NCI-H1417 treated with DMSO at 0.1 percent for 48 hours (cell line): ENCODE data around the gene CSK.

Experiments used
- DNase-seq: peaks from one replicate; lab custom pipeline; 2025; lab: John Stamatoyannopoulos, UW

The CSK gene

GRCh38 chr15:74787251-74788041 is 5.6 kb downstream of the CSK start:
- no peak for DNase-seq

- no peak for DNase-seq
These were observed 6.3 kb downstream of the CSK start for GRCh38 chr15:74788042-74788682.

- DNase-seq = no peak
These were observed 6.8 kb downstream of the CSK start for GRCh38 chr15:74788683-74789151.

- no peak for DNase-seq
These were observed 7.3 kb downstream of the CSK start for GRCh38 chr15:74789171-74789631.

GRCh38 chr15:74789741-74790079 is 7.8 kb downstream of the CSK start:
- DNase-seq = no peak

- DNase-seq = no peak
These were observed 8.4 kb downstream of the CSK start for GRCh38 chr15:74790080-74790916.

- no peak for DNase-seq
These were observed 9.1 kb downstream of the CSK start for GRCh38 chr15:74791007-74791406.

GRCh38 chr15:74791667-74792066 is 9.8 kb downstream of the CSK start:
- no peak for DNase-seq

- DNase-seq = no peak
These were observed 10.5 kb downstream of the CSK start for GRCh38 chr15:74792227-74793016.

GRCh38 chr15:74793135-74794028 is 11.5 kb downstream of the CSK start:
- no peak for DNase-seq

GRCh38 chr15:74794248-74794969 is 12.5 kb downstream of the CSK start:
- no peak for DNase-seq

- no peak for DNase-seq
These were observed 13.1 kb downstream of the CSK start for GRCh38 chr15:74794970-74795349.

GRCh38 chr15:74795966-74796625 is 14.2 kb downstream of the CSK start:
- DNase-seq = no peak

- no peak for DNase-seq
These were observed 16.7 kb downstream of the CSK start for GRCh38 chr15:74798388-74799254.

- no peak for DNase-seq
These were observed 17.5 kb downstream of the CSK start for GRCh38 chr15:74799255-74799855.

GRCh38 chr15:74799856-74800558 is 18.1 kb downstream of the CSK start:
- DNase-seq = no peak

GRCh38 chr15:74800559-74801094 is 18.7 kb downstream of the CSK start:
- no peak for DNase-seq
